ENCODE measurements around the gene PARP12.

PARP12 gene

GRCh38 chr7:140035400-140036223 is 27.1 kb downstream of the PARP12 start:
- DNase-seq (ENCODE audit: low read depth), result peak; percentile 33

GRCh38 chr7:140034421-140034820 is 28.3 kb downstream of the PARP12 start:
- DNase-seq (ENCODE audit: low read depth), result no peak

GRCh38 chr7:140033779-140034363 is 28.9 kb downstream of the PARP12 start:
- DNase-seq (ENCODE audit: low read depth), result no peak

- DNase-seq (ENCODE audit: low read depth), result no peak
Observed at GRCh38 chr7:140033036-140033435, 29.7 kb downstream of the PARP12 start.

GRCh38 chr7:140031364-140031763 is 31.4 kb downstream of the PARP12 start:
- peak; percentile 9 for DNase-seq (ENCODE audit: low read depth)

GRCh38 chr7:140029072-140029471 is 33.7 kb downstream of the PARP12 start:
- no peak for DNase-seq (ENCODE audit: low read depth)

GRCh38 chr7:140028311-140028710 is 34.4 kb downstream of the PARP12 start:
- DNase-seq (ENCODE audit: low read depth), result no peak

- no peak for DNase-seq (ENCODE audit: low read depth)
Observed at GRCh38 chr7:140027858-140028257, 34.9 kb downstream of the PARP12 start.

GRCh38 chr7:140026935-140027334 is 35.8 kb downstream of the PARP12 start:
- DNase-seq (ENCODE audit: low read depth), result no peak

- no peak for DNase-seq (ENCODE audit: low read depth)
Observed at GRCh38 chr7:140025814-140026433, 36.8 kb downstream of the PARP12 start.

GRCh38 chr7:140025241-140025640 is 37.5 kb downstream of the PARP12 start:
- no peak for DNase-seq (ENCODE audit: low read depth)

- DNase-seq (ENCODE audit: low read depth), result no peak
Observed at GRCh38 chr7:140024585-140024984, 38.2 kb downstream of the PARP12 start.

- no peak for DNase-seq (ENCODE audit: low read depth)
Observed at GRCh38 chr7:140023728-140024127, 39.0 kb downstream of the PARP12 start.

GRCh38 chr7:140022582-140023211 is 40.1 kb downstream of the PARP12 start:
- no peak for DNase-seq (ENCODE audit: low read depth)

- no peak for DNase-seq (ENCODE audit: low read depth)
Observed at GRCh38 chr7:140021603-140022002, 41.1 kb downstream of the PARP12 start.

- no peak for DNase-seq (ENCODE audit: low read depth)
Observed at GRCh38 chr7:140019606-140020005, 43.1 kb downstream of the PARP12 start.

GRCh38 chr7:140019172-140019571 is 43.6 kb downstream of the PARP12 start:
- DNase-seq (ENCODE audit: low read depth), result no peak

GRCh38 chr7:140018125-140019043 is 44.4 kb downstream of the PARP12 start:
- no peak for DNase-seq (ENCODE audit: low read depth)

GRCh38 chr7:140017543-140017942 is 45.2 kb downstream of the PARP12 start:
- no peak for DNase-seq (ENCODE audit: low read depth)

GRCh38 chr7:140017034-140017433 is 45.7 kb downstream of the PARP12 start:
- DNase-seq (ENCODE audit: low read depth), result no peak

GRCh38 chr7:140016540-140016939 is 46.2 kb downstream of the PARP12 start:
- no peak for DNase-seq (ENCODE audit: low read depth)

All from GM04503 (cell line).